ENCODE measurements around the gene MYZAP. TPM values are rescaled to one million over a fixed set of nuclear protein-coding genes. Genes with fewer than 3 reads are reported as not detected.

Gene MYZAP
- total RNA-seq, 2 experiments from 2014 or later: not detected

GRCh38 chr15:57727031-57727430 lies 135.3 kb downstream of the MYZAP start:
- ChIA-PET CTCF (no interaction called here), POLR2A (no interaction called here)

GRCh38 chr15:57728436-57728835 lies 136.7 kb downstream of the MYZAP start:
- POLR2A ChIA-PET: no interaction called here
- CTCF ChIA-PET: interaction anchor here (0.7 kb wide), 1 partner anchor 1554 kb away, joined by 4 read pairs; no protein-coding TSS in a partner anchor

- ChIA-PET CTCF (interaction anchor here (0.9 kb wide), 2 partner anchors 9 to 21 kb away, joined by 3 read pairs; no protein-coding TSS in a partner anchor), POLR2A (no interaction called here)
These were observed 139.2 kb downstream of the MYZAP start for GRCh38 chr15:57730876-57731275.

- ChIA-PET POLR2A (no interaction called here), CTCF (interaction anchor here (0.9 to 2.3 kb wide), 3 partner anchors 21 to 129 kb away, joined by 3 to 11 read pairs (median 3); no protein-coding TSS in a partner anchor)
These were observed 139.9 kb downstream of the MYZAP start for GRCh38 chr15:57731530-57732103.

- ChIA-PET CTCF (interaction anchor here (0.9 to 2.3 kb wide), 4 partner anchors 27 to 280 kb away, joined by 3 to 11 read pairs (median 4); no protein-coding TSS in a partner anchor), POLR2A (no interaction called here)
These were observed 141.0 kb downstream of the MYZAP start for GRCh38 chr15:57732526-57733331.

- ChIA-PET POLR2A (no interaction called here), CTCF (no interaction called here)
These were observed 143.2 kb downstream of the MYZAP start for GRCh38 chr15:57734860-57735259.

Other genes starting within 250 kb of the MYZAP start
- not detected for gene CGNL1, start 215.4 kb upstream of the MYZAP start, total RNA-seq
- 10 to 100 TPM; 65.2 to 67.0 TPM for gene POLR2M, start 114.8 kb downstream of the MYZAP start, total RNA-seq